G401.6 (cell line): Measurements from ENCODE around the gene OMA1.
"Not testable (repeated sequence)": the region's sequence is repeated elsewhere in the genome, so short reads cannot be mapped to it uniquely, and the experiment has no call there.

ENCODE experiments used
- FAIRE-seq: peaks from 2 replicates; lab custom pipeline; 2012; peaks lifted over from hg19 to GRCh38; lab: Jason Lieb, UNC

The OMA1 gene

DNA sequence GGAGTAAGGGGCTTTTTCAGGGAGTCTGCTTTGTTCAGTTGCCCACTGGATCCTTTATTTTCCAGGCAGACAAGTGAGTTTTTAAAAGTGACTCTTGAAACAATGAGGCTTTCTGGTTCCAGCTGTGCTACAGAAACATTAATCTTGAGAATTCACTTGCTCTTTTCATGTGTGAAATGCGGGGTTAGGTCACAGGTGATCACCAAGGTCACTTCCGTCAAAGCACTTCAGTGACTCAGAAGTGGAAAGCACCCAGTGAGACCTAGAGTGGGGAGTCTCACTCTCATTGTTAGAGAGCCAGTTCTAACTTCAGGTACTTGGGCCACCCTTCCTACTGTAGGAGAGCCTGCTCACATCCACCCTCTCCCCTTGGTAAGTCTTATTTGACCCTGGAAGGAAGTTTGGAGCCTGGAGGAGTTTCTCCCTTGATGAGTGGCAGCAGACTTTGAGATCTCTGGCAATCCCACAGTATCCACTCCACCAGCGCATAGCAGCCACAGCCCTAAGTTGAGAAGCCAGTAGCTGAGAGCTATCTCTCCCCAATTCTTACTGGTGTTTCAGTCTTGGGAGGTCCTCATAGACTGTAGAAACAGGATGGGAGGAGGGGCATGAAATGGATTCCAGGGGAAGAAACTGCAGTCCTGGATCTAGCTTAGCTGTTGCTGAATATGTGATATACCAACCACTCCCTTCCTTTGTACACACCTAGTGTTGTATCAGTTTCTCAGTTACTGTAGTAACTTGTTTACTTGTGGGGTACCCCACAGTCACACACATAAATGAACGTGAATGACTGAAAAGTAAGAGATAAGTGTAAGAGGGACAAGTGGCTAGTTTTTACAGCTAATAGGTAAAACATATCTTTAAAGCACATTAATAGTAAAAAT is 27.4 kb upstream of the OMA1 start:
- no peak for FAIRE-seq

DNA sequence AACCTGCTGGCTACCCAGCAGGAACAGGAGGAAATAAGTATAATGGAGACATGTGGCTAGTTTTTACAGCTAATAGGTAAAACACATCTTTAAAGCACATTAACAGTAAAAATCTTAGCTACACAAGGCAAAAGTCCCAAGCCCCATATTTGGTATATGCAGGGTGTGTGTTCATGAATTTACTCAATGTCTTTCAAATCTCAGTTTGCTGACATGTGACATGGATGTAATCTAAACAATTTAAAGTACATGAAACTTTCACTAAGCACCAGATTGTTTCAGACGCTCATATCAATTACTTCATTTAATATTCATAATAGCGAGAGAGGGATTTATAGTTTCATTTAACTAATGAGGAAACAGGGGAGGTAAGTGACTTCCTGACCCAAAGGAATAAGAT is 26.6 kb upstream of the OMA1 start:
- no peak for FAIRE-seq

DNA sequence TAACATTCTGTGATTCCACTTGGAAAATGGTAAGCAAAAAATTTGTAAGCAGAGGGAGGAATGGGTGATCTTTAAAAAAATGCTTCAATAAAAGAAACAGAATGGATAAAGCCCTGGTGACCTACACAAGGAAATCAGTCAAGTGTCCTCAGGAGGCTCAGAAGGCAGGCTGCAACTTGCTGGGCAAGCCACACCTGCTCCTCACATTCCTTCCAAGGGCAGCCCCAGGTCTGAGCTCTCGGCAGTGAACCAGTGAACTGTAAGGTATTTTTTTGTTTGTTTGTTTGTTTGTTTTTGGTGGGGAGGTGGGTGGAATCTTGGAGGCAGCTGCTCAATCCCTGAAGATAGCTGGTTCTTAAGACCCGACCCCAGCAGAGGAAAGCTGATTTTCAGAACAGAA is 26.2 kb upstream of the OMA1 start:
- FAIRE-seq: no peak

DNA sequence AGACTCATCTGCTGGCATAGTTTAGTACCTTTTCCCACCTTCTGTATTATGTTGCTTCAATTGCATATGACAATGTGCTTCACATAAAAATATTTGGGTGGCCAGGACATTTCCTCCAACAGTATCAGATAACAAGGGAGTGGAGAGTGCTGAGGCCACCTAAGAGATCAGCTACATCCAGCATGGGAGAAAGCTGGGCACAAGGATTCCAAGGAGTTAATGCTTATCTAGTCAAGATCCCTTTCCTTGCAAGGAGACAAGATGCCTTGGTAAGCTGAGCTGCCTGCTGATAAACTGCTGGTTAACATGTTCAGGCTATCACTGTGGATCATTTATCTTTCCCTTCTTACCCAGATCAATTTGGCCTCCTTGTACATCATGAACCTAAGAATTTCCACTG is 25.1 kb upstream of the OMA1 start:
- FAIRE-seq: no peak

DNA sequence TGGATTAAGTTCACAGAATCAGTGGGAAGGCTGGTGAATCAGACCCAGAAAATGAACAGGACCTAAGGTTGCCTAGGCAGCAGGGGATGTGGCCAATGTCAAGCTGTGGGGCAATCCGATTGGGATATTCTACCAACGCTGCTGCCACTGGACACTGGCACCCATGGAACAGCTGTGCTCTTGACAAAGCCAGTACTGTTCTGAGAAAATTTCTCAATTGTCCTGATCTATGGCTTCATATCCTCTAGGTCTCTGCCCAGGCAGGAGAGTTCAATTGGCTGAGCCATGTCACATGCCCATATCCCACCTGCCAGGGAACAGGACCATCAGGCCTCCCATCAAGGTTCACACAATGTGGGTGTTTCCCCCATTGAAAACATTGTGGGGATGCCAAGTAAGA is 24.3 kb upstream of the OMA1 start:
- FAIRE-seq: no peak

DNA sequence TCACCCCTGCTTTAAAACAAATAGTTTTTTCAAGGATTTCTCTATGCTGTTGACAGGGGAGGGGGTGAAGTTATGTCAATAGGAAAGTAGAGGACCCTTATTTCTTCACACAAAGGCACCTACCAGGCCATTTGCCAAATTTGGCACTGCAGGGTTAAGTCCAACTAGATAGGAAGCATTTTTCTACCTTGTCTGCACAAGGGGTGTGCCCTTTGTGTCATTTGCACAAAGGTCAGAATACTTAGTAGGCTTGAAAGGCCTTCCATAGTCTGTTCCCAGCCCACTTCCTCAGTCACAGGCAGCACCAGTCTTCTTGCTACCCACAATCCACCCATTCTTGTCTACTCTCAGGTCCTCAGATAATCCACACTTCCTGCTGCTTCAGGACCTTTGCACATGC is 23.6 kb upstream of the OMA1 start:
- no peak for FAIRE-seq

DNA sequence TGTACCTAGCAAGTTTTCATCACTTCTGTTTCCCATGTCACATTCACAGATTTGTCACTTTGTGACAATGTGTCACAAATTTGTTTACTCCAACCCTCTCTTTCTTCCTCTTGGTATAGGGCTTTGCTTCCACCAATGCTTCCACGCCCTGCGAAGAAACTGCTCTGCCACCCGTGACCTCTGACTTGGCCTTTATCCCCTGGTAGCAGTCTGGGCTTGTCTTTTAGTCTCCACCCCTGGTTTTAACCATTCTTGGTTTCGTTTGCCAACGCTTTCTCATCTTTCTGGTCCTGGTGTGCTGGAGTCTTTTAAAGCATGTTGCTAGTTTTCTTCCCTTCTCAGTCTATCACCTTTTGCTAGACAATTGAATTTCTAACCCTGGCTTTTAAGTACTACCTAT is 22.4 kb upstream of the OMA1 start:
- FAIRE-seq: no peak

DNA sequence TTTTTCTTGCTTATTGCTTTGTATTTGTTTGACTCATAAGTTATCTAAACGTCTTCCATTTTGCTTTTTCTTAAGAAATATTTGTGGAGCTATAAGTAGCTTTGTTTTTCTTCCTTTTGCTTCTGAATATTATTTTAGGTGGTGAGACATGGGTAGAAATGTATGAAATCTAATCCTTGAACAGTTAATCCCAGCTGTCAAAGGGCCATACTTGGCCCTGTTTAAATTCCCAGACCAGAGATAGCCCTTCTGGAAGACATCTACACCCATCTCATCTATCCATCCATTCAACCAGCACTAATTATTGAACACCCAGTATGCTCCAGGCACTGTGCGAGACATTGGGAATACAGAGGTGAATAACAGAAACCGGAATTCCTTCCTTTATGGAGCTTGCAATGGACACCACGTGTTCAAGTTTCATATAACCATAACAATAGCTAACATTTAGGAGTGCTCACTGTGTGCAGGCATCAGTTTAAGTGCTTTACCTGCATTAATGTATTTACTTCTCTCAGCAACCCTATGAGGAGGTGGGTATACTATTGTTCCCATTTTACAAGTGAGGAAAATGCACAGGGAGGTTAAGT is 21.8 kb upstream of the OMA1 start:
- no peak for FAIRE-seq

DNA sequence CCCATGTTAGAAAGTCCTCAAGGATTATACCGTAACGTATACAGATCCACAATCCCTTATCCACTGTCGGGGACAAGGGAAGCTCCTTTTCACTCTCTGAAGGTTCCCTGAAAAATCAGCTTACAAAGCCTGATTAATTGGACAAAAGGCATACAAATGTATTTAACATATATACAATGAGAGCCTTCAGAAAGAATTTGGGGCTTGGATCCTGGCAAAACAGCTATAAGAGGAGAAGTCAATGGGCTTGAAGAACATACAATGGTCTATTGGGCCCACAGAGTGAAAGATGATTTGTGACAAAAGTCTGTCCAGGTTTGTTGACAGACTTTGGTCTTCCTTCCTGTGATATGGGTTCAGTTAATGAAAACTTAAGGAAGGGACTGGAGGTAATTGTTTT is 19.8 kb upstream of the OMA1 start:
- no peak for FAIRE-seq

DNA sequence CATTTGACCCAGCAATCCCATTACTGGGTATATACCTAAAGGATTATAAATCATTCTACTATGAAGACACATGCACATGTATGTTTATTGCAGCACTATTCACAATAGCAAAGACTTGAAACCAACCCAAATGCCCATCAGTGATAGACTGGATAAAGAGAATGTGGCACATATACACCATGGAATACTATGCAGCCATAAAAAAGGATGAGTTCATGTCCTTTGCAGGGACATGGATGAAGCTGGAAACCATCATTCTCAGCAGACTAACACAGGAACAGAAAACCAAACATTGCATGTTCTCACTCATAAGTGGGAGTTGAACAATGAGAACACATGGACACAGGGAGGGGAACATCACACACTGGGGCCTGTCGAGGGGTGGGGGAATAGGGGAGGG is 17.2 kb upstream of the OMA1 start:
- FAIRE-seq: not testable (repeated sequence)

DNA sequence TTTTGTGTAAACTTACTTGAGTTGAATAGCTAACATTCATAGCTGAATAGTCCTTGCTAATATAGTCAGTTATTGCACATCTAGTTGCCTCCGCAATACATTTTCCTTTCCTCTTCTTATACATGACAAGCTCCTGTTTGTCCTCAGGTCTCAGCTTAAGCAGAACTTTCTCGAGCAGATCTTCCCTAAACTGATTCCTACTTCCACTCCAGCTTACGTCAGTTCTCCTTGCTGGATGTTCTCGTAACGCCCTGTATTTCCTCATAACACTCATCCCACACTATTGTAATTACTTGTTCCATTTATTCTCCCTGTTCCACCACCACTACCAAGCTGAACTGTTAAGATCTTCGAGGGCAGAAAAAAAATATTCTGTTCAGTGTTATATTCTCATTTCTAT is 15.1 kb upstream of the OMA1 start:
- FAIRE-seq: no peak

DNA sequence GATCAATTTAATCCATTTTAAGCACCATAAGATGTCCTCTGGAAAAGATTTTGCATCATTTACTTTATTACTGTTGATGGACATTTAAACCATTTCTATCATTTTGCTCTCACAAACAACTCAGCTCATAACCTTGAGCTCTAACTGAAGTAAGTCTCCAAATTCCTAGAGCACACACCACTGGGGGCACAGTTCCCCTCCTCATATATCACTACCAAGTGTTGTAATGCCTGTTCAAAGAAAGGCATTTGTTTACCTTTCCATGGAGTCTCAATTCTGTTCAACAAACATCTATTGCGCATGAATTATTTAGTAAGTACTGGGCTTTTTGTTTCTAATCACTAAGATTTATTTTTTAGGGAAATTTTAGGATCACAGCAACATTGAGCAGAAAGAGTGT is 8.9 kb upstream of the OMA1 start:
- FAIRE-seq: no peak

DNA sequence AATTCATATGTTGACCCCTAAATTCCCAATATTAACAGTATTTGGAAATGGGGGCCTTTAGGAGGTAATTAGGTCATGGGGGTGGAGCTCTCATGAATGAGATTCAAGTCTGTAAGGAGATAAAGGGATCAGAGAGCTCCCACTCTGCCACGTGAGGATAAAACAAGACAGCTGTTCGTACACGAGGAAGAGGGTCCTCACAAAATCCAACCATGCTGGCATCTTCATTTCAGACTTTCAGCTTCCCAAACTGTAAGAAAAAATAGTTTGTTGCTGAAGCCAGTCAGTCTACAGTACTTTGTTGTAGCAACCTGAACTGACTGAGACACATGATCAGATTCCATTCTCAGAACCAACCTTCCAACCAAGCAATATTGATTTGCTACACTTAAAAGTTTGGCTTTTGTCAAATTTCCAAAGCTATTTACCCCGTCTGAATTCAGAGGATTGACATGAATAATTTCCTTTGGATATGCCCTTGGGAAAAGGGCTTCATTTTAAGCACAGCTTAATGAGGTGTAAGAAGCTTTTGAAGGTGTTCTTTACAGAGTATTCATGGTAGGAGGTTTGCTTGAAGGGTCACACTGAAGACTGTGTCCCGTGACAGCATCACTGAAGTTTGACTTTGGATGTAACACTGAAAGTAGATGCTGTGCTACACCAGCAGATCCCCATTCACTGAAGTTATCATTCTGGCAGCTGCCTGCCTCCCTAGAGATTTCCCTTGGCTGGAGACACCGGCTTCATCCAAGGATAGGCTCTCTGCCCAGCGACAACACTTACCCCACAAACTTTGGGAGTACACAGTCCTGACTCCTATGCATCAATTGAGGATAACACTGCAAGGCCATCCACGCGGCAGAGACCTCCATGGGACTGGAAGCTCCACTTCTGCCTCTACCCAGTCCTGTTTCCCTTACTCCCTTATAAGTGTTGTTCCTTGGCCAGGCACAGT is 4.9 kb upstream of the OMA1 start:
- no peak for FAIRE-seq

DNA sequence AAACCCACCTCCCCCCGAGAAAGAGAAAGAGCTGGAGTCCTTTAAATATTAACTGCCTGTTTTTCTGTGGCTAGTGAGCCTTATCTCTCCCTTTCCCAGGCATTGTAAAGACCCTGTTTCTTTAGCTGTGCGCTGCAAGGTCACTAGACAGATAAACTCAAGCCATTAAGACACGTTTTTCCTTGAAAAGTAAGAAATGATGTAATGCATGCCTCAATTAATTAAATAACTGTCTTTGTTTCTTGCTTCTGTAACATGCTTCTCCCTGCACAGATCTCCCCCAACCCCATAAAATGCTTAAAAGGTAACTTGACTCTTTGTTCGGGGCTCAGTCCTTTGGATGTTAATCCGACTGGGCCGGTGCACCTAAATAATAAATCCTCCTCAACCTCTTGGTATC is 2.8 kb upstream of the OMA1 start:
- not testable (repeated sequence) for FAIRE-seq

DNA sequence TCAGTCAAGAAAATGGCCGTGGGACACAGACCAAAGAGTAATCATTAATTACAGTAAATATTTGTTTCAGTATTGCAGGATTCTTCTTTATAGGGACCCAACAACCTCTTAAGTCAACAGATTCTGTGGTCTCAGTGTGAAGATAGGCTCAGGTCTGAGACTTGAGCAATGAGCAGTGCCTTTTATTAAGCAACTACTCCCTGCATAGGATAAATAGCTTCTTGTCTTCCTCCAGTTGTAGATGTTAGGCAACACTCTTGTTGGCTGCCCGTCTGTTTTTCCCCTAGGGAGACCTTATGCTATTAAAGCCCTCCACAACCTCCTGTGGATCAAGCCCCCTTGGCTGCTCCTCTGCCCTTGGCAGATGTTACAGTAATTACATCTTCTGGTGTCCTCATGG is 1.8 kb upstream of the OMA1 start:
- no peak for FAIRE-seq

DNA sequence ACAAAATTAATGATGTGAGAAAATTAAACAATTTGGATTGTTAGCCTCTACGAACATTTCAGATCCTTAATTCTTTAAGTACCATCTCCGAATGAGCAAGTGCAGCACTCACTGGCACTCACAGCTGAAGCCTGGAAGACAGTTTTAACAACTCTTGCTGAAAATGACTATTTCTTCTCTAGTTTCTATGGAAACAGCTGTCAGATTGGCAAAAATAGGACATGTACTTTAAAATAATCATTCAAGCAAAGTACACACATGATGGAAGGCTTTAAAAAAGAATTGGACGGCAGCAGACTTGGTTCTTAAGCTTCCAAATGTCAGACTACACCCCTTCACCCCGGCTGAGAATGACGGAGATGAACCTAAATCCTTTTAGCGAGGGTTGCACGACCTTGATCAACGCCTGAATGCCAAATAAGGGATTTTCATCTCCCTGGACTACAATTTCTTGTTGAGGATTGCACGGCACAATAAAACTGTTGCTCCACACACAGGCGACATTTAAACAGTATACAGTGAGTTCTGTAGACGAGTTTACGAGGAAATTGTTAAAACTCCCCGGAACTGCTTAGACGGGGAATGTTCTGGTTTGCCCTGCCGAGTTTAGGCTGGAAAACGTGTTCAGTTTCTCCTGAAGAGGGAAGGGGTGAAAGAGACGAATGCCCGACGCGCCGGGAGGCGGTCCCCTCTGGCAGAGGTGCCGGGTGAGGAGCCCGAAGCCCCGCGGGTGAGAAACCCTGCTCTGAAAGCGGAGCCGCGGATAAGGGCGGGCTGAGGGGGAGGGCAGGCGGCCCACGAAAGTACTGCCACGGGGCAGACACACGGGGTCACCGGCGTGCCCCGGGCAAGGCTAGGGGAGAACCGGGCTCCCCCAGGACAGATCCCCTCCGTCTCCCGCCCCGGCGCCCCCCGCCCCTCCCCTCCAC is 671 bp downstream of the OMA1 start:
- no peak for FAIRE-seq

DNA sequence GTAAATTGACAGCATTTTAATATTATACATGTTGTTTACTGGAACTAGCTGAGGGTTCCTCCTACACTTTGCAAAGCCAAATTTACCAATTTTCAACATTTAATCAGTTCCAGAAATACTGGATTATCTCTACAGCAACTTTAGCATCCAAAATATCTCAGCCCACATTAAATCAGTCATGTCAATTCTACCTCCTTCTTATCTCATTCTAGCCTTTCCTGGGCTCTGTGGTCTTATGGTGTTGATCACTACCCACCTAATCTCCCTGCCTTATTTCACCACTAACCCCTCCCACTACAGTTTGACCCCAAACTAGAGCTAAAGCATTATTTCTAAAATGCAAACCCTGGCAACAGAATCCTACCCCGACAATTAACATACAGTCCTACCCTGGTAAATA is 3.3 kb downstream of the OMA1 start:
- no peak for FAIRE-seq

DNA sequence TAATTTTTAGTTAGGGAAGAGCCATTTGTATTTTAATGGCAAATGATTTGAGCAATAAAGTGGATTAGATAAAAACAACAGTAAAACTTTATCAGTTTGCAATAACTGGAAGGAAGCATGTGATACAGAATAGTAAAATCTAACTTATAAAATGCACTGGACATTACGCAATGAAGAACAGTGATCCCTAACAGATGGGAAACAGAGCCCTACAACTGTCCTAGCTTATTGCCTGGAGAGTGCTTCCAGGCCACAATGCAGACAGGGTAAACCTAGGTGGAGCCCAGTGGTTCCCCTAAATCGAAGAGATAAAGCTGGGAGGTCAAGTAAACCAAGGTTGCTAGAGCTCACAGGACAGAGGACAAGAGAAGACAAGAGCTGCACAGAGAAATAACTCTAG is 7.0 kb downstream of the OMA1 start:
- FAIRE-seq: no peak

DNA sequence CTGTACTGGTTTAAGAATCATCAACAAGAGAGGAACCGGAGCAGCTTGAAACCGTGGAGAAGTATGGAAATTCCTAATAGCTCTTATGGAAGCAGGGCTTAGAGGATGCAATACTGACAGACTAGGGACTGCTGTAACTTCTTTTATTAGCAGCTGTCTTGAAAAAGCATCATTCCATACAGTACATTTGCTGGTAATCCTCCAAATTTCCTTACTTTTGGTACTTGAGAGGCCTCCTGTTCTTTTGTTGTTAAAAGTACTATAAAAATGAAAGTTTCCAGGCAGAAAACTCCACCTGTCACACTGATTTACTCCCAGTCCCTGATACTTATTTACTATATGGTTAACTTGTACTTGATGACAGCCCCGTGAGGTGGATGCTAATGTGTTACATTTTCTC is 7.7 kb downstream of the OMA1 start:
- FAIRE-seq: no peak

DNA sequence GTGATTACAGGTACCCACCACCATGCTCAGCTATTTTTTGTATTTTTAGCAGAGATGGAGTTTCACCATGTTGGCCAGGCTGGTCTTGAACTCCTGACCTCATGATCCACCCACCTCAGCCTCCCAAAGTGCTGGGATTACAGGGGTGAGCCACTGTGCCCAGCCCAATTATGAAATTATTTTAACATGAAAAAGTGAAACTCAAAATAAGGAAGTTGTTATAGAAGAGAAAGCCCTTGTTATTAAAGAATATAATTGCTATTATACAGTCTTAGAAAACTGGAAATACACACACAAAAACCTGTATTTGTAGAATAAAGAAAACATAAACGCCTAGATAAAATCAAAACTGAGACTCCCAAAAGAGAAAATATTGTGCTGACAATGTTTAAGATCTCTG is 14.7 kb downstream of the OMA1 start:
- not testable (repeated sequence) for FAIRE-seq

DNA sequence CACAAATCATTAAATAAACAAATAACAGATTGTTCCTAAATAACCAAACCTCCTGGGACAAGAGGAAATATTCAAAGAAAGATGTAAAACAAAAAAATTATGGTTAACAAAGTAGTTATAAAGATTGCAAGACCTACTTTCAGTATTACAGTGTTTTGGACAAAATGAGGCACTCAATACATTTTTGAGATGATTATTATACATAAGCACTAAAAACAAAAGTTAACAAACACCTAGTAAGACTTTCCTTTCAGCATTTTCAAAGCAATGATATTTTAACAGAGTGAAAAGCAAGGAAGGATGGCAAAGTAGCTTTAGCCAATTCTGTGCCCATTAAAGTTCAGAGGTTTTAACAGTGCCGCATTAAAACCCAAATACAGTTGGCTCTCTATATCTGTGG is 17.2 kb downstream of the OMA1 start:
- no peak for FAIRE-seq

DNA sequence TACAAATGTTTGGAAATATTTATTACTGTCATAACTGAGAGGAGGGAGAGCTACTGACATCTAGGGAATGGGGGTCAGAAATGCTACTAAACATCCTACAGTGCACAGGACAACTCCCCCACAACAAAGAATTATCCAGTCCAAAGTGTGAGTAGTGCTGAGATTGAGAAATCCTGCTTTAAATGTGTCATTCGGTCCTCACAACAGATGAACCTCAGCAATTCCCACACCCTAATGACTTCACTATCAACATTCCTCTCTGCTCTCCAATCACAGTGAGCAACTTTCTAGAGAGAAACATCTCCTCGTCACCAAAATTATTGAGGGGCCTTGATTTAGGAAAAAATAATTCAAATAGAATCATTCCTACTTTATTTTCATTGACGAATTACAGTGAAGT is 18.0 kb downstream of the OMA1 start:
- FAIRE-seq: no peak
